ENCODE results near the gene CYB5R3. TPM values are rescaled to one million over a fixed set of nuclear protein-coding genes. Genes with fewer than 3 reads are reported as not detected.

Gene CYB5R3
- total RNA-seq, 2 experiments from 2014 or later = 71.7 to 73.5 TPM

DNA sequence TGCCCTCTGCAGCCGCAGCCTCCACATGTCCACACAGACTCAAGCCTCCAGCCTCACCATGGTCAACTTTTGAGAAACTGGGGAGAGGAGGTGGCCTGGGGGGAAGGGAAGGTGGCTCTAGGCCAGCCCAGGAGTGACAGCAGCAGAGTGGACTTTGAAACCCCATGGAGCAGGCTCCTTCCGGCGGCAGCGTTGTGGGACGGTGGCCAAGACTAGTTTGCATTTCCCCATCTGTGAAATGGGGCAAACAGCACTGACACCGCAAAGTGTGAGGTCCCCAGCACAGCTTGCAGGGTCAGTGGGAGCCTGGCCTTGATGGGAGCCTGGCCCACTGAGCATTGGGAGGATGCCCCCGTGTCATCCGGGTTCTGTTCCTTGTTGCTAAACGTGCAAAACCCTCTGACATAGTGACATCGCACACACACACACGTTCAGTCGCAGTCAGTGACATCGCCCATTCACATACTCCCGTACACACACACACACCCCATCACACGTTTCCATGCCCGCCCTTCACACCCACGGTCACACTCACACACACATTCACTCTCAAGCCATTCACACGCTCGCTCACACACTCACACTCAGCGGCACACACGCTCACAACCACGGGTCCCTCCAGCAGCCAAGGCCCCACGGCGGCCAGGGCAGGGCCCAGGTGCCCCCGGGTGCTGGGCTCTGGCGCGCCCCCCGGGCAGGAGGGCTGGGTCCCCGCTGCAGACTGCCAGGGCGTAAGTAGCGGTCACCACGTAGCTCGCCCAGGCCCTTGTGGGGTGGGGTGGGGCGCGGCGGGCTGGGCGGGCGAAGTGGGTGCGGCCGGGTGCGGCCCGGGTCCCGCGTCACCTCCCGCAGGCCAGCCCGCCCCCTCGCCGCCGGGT, 585 bp downstream of the CYB5R3 start:
- ChIA-PET POLR2A (interaction anchor here (0.5 to 3.8 kb wide), 4 partner anchors 34 to 439 kb away, joined by 3 to 22 read pairs (median 3); partner anchors contain the start of gene POLDIP3), CTCF (interaction anchor here (0.6 to 1.2 kb wide), 4 partner anchors 11 to 35 kb away, joined by 3 read pairs; no protein-coding TSS in a partner anchor)

GRCh38 chr22:42648017-42648367, 1.2 kb downstream of the CYB5R3 start:
- ChIA-PET CTCF (interaction anchor here (1.1 kb wide), 1 partner anchor 27 kb away, joined by 3 read pairs; no protein-coding TSS in a partner anchor), POLR2A (interaction anchor here (3.8 kb wide), 1 partner anchor 33 kb away, joined by 22 read pairs; the partner anchor contains the start of gene POLDIP3)

GRCh38 chr22:42646569-42647525, 2.3 kb downstream of the CYB5R3 start:
- ChIA-PET POLR2A (interaction anchor here (0.7 to 3.8 kb wide), 3 partner anchors 9 to 32 kb away, joined by 3 to 22 read pairs (median 3); partner anchors contain the start of gene POLDIP3), CTCF (interaction anchor here (1.1 kb wide), 2 partner anchors 26 to 443 kb away, joined by 3 read pairs; no protein-coding TSS in a partner anchor)

GRCh38 chr22:42645938-42646568, 3.1 kb downstream of the CYB5R3 start:
- ChIA-PET POLR2A (interaction anchor here (0.7 to 1.1 kb wide), 2 partner anchors 8 to 31 kb away, joined by 3 read pairs; no protein-coding TSS in a partner anchor), CTCF (no interaction called here)

- ChIA-PET CTCF (no interaction called here), POLR2A (no interaction called here)
These were observed 3.8 kb downstream of the CYB5R3 start for GRCh38 chr22:42645341-42645937.

GRCh38 chr22:42644422-42645340, 4.5 kb downstream of the CYB5R3 start:
- POLR2A ChIA-PET = no interaction called here
- CTCF ChIA-PET = interaction anchor here (1.1 kb wide), 1 partner anchor 15 kb away, joined by 3 read pairs; no protein-coding TSS in a partner anchor

DNA sequence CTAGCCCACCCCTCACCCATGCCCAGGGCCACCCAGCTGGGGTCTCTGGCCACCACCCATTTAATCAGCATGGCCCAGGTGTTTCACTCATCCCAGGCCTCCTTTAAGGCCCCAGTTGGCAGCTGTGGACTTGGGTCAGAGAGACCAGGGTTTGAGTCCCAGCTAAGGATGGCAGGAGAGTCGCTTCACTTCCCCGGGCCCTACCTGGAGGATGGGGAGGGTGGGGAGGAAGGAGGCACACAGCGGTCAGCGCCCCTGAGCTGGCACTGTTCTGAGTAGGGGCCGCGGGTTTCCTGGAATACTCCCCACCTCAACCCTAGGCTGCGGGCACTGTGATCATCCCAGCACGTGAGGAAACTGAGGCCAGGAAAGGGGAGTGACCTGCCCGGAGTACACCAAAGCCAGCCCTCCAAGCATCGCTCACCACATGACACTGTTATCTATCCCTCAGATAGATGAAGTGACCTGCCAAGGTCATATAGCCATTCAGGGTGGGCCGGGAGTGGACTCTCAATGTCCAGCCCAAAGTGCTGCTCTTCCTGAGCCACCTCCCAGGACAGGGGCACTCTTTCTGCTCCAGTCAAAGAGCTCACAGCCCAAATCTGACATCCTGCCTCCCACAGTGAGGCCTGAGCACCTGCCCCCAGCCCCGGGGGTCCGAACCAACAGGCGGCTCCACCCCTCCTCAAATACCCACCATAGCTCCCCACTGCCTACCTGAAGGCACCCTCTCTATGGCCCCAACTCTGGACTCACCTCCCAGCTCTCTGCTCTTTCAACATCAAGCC, 5.4 kb downstream of the CYB5R3 start:
- POLR2A ChIA-PET = no interaction called here
- CTCF ChIA-PET = interaction anchor here (1.1 kb wide), 1 partner anchor 14 kb away, joined by 3 read pairs; no protein-coding TSS in a partner anchor

DNA sequence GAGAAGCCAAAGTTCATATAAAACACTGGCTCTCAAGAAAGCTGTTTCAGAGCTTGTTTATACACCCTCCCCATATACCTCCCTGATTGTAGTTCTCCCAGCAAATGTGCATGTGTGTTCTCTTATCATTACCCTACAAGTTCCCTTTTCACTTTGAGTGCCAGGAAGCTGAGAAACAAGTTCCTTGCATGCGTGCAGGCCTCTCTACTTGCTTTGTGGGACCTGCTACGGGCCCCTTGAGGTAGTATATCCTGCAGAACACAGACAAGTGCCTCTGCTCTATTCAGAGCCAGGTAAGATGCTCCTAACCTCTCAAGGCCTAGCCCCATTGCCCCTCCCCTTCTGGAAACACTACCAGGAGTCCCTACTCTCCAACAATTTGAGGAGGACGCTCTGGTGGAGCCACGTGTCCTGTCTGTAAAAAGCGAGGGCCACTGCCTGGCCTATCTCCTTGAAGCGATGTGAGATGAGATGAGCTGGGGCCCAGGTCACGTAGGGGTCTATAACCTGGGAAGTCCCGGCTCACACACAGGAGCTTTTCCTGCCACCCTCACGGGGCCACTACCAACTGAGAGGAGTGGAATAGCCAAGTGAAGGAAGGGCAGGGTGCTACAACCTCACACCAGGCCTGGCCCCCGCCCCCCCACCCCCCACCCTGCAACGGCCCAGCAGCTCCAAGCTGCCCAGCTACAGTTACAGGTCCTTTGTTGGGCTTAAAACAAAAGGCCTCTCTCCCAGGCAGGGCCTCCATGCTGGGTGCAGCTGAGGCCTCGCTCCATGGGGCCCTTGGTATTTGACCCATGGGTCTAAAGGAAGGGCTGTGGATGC, 6.2 kb downstream of the CYB5R3 start:
- ChIA-PET POLR2A (no interaction called here), CTCF (interaction anchor here (0.6 to 1.1 kb wide), 2 partner anchors 13 to 47 kb away, joined by 3 read pairs; no protein-coding TSS in a partner anchor)

DNA sequence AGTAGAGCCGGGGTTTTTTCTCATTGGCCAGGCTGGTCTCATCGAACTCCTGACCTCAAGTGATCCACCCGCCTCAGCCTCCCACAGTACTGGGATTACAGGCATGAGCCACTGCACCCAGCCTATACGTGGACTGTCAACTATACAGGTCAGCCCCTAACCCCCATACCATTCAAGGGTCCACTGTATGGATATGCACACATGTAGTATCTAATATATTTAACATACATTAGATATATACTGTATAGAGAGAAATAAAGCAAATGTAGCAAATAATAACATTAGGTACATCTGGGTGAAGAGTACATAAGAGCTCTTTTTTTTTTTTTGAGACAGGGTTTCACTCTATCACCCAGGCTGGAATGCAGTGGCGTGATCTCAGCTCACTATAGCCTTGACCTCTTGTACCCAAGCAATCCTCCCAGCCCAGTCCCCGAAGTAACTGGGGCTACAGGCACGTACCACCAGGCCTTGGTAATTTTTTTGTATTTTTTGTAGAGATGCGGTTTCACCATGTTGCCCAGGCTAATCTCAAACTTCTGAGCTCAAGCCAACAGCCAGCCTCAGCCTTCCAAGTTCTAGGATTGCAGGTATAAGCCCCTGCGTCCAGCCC, 7.3 kb downstream of the CYB5R3 start:
- ChIA-PET CTCF (no interaction called here), POLR2A (no interaction called here)

DNA sequence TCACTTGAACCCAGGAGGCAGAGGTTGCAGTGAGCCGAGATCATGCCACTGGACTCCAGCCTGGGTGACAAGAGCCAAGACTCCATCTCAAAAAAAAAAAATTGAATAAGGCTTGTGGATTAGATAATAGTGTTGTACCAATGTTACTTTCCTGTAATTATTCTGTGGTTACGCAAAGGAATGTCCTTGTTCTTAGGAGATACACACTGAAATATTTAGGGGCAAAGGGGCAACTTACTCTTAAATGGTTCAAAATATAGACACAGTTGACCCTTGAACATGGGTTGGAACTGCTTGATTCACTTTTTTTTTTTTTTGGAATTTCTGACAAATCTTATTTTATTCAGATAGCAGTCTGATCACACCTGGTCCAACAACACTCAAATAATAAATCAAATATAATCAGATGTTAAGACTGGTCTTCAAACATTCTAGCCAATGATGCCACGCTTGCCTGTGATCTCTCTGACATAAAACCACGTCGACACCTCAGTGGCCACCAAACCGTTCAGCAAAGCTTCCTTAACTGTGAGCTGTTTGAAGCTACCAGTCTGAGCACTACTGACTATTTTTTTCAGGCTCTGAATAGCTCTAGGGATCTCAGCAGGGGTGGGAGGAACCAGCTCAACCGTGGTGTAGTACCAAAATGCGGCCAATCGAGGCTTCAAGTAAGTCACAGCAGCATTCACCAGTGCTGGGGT, 9.5 kb downstream of the CYB5R3 start:
- POLR2A ChIA-PET = no interaction called here
- CTCF ChIA-PET = no interaction called here

DNA sequence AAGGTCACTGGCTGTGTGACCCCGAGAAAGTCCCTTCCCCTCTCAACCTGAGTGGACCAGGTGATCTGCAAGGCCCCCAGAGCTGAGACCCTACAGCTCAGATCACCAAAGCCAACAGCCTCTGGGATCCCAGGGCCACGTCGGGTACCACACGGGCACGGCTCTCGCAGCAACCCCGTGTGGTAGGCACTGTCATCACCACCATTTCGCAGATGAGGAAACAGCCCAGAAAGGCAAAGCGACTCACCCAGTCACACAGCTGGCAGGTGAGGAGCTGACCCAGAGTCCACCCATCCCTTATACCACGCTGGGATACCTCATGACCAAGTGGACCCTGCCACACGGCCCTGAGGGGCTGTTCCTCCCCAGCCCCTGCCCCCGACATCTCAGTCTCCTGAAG, 11.6 kb downstream of the CYB5R3 start:
- ChIA-PET CTCF (interaction anchor here (1.3 to 2.1 kb wide), 2 partner anchors 15 to 17 kb away, joined by 5 read pairs; no protein-coding TSS in a partner anchor), POLR2A (interaction anchor here (0.6 kb wide), 1 partner anchor 13 kb away, joined by 5 read pairs; no protein-coding TSS in a partner anchor)

GRCh38 chr22:42636506-42636905, 12.7 kb downstream of the CYB5R3 start:
- ChIA-PET POLR2A (no interaction called here), CTCF (interaction anchor here (1.3 kb wide), 1 partner anchor 14 kb away, joined by 5 read pairs; no protein-coding TSS in a partner anchor)

GRCh38 chr22:42635531-42635930, 13.7 kb downstream of the CYB5R3 start:
- ChIA-PET POLR2A (no interaction called here), CTCF (no interaction called here)

GRCh38 chr22:42633013-42633412, 16.2 kb downstream of the CYB5R3 start:
- CTCF ChIA-PET = no interaction called here
- POLR2A ChIA-PET = no interaction called here

DNA sequence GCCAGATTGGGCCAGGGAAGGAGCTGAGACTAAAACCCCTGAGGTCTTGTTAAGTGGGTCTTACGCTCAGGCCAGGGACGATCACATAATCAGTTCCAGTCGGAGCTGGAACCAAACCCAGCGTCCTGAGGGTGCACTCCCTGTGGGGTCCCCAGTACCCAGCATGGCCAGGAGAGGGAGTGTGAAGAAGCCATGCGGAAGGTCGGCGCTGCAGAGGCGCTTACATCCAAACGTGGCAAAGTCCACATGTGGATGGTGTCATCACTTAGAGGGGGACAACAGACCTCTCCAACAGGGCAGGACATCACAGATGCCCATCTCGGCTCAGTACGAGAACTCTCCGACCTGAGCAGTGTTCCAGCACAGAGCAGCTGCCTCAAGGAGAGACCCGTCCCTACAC, 17.1 kb downstream of the CYB5R3 start:
- CTCF ChIA-PET = no interaction called here
- POLR2A ChIA-PET = no interaction called here

All from activated CD8-positive, alpha-beta memory T cell treated with anti-CD3 and anti-CD28 coated beads for 36 hours (primary cell).